Glomerular visceral epithelial cell (primary cell): Measurements from ENCODE around the gene CNTN2.

ENCODE experiments used
- DNase-seq: peaks from one replicate; pipeline ENCODE4 v3.0.0-alpha.2; 2016; ENCODE audit errors: extremely low spot score

The CNTN2 gene

GRCh38 chr1:205122489-205122882 is 79.5 kb downstream of the CNTN2 start:
- no peak for DNase-seq

DNA sequence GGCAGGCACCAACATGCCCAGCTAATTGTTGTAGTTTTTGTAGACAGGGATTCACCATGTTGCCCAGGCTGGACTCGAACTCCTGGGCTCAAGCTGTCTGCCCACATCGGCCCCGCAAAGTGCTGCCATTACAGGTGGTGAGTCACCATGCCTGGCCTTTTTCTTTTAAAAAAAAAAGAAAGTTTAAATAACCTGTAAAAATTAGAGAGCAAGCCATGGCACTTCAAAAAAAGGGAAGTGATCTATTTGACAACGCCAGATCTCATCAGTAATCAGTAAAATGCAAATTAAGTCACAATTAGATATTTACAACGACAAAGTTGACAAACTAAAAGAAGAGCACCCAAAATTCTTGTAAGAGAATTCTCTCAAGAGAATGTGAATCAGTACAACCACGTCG is 81.7 kb downstream of the CNTN2 start:
- DNase-seq, result no peak

DNA sequence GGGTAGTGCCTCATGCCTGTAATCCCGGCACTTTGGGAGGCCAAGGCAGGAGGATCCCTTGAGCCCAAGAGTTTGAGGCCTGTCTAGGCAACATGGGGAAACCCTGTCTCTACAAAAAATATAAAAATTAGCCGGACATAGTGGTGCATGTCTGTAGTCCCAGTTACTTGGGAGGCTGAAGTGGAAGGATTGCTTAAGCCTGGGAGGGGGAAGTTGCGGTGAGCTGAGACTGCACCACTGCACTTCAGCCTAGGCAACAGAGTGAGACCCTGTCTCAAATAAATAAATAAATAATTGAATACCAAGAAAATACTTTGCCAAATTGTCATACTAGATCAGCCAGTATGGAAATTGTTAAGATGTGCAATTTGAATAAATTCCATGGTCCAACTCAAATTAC is 84.6 kb downstream of the CNTN2 start:
- no peak for DNase-seq
